Measurements from ENCODE around the gene AGMAT.

- no peak for TF ChIP-seq TCF12 (IDR thresholded peaks at IDR 0.05; ENCODE audit: low read depth)
- TF ChIP-seq, protein P1, sequence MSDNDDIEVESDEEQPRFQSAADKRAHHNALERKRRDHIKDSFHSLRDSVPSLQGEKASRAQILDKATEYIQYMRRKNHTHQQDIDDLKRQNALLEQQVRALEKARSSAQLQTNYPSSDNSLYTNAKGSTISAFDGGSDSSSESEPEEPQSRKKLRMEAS (IDR thresholded peaks at IDR 0.05): no peak
- TF ChIP-seq EGR1 (IDR thresholded peaks at IDR 0.05): no peak
- TF ChIP-seq CEBPB (IDR thresholded peaks at IDR 0.05): no peak
- no peak for TF ChIP-seq YY1 (IDR thresholded peaks at IDR 0.05; ENCODE audit: low read depth)
- no peak for TF ChIP-seq EP300 (IDR thresholded peaks at IDR 0.05; ENCODE audit: borderline replicate concordance)
- no peak for TF ChIP-seq RAD21 (IDR thresholded peaks at IDR 0.05; ENCODE audit: low read depth)
- TF ChIP-seq NFIC (IDR thresholded peaks at IDR 0.05): no peak
- no peak for TF ChIP-seq TEAD4 (IDR thresholded peaks at IDR 0.05)
- no peak for TF ChIP-seq TAF1 (IDR thresholded peaks at IDR 0.05; ENCODE audit: low read depth)
- TF ChIP-seq CREB1 (IDR thresholded peaks at IDR 0.05; ENCODE audit: low read depth): no peak
- TF ChIP-seq ZBTB7A (IDR thresholded peaks at IDR 0.05; ENCODE audit: low read depth): no peak
These were observed 37.1 kb upstream of the AGMAT start for GRCh38 chr1:15621975-15622374.

All from Ishikawa (cell line).